BLaER1 treated with 17β-estradiol and CSF1 and Interleukin-3, amounts not matched to agents 10 nM and 100 nM (cell line): Measurements from ENCODE around the gene MRPL4.
A peak's percentile ranks its signal among the peaks of the same experiment; 100 is the strongest.

Experiments
- H3K27ac ChIP-seq, 11 experiments: shearing (Covaris generic); formaldehyde crosslinking; 2 replicates each; pipeline ENCODE4 v1.8.1; 2022
- H3K27me3 ChIP-seq, 11 experiments: shearing (Covaris generic); formaldehyde crosslinking; 2 replicates each; pipeline ENCODE4 v1.8.1; 2022
- H3K36me3 ChIP-seq, 11 experiments: shearing (Covaris generic); formaldehyde crosslinking; 2 replicates each; pipeline ENCODE4 v1.8.1; 2022
- H3K4me1 ChIP-seq, 10 experiments: shearing (Covaris generic); formaldehyde crosslinking; 2 replicates each; pipeline ENCODE4 v1.8.1; 2022
- H3K4me2 ChIP-seq, 11 experiments: shearing (Covaris generic); formaldehyde crosslinking; 2 replicates each; pipeline ENCODE4 v1.8.1; 2022
- H3K4me3 ChIP-seq, 10 experiments: shearing (Covaris generic); formaldehyde crosslinking; 2 replicates each; pipeline ENCODE4 v1.8.1; 2022
- H3K9ac ChIP-seq, 11 experiments: shearing (Covaris generic); formaldehyde crosslinking; 2 replicates each; pipeline ENCODE4 v1.8.1; 2022
- H3K9me3 ChIP-seq, 11 experiments: shearing (Covaris generic); formaldehyde crosslinking; replicated peaks in 1 of 11; 2 replicates each; pipeline ENCODE4 v1.8.1; 2022
- H4K20me1 ChIP-seq, 11 experiments: shearing (Covaris generic); formaldehyde crosslinking; 2 replicates each; pipeline ENCODE4 v1.8.1; 2022
- Cebpa-rat ChIP-seq, 11 experiments: shearing (Covaris generic); IDR thresholded peaks; 2 replicates each; pipeline ENCODE4 v1.8.1; 2022

The MRPL4 gene

GRCh38 chr19:10226021-10226375 lies 26.0 kb upstream of the MRPL4 start:
- H4K20me1 ChIP-seq: peaks cover 4 to 88% (median 50%) of the 10 kb centered on the region in 11 experiments; a peak in 17 of 22 replicates
- peaks cover 10 to 57% (median 31%) of the 10 kb centered on the region in 11 experiments; a peak in 21 of 22 replicates for H3K36me3 ChIP-seq
- no peaks in the 10 kb centered on the region for H3K9me3 ChIP-seq
- no peaks in the 10 kb centered on the region for H3K27me3 ChIP-seq
- no peak overlapping the region for H3K4me3 ChIP-seq
- no peak for TF ChIP-seq Cebpa-rat (IDR thresholded peaks at IDR 0.05)
- peak overlapping the region in 3 of 11 experiments; percentile 15 to 44 (median 43); a peak in 5 of 22 replicates for H3K4me2 ChIP-seq
- peak overlapping the region in 2 of 11 experiments; percentile 16 to 32; a peak in 3 of 22 replicates for H3K27ac ChIP-seq
- H3K9ac ChIP-seq: peak overlapping the region in 4 of 11 experiments; percentile 7 to 44 (median 20); a peak in 4 of 22 replicates
- H3K4me1 ChIP-seq: peaks cover 45 to 82% (median 67%) of the 10 kb centered on the region in 10 experiments

- Histone ChIP-seq H3K4me1 (peaks cover 44 to 78% (median 64%) of the 10 kb centered on the region in 10 experiments), H4K20me1 (peaks cover 4 to 83% (median 50%) of the 10 kb centered on the region in 11 experiments; a peak in 17 of 22 replicates), H3K9me3 (no peaks in the 10 kb centered on the region), H3K4me3 (no peak overlapping the region), H3K9ac (peak overlapping the region in 3 of 11 experiments; percentile 7 to 44 (median 24); a peak in 4 of 22 replicates), H3K4me2 (peak overlapping the region in 4 of 11 experiments; percentile 15 to 44 (median 41); a peak in 6 of 22 replicates), H3K27ac (peak overlapping the region in 2 of 11 experiments; percentile 16 to 32; a peak in 3 of 22 replicates), H3K27me3 (no peaks in the 10 kb centered on the region), H3K36me3 (peaks cover 10 to 52% (median 26%) of the 10 kb centered on the region in 11 experiments; a peak in 21 of 22 replicates)
- no peak for TF ChIP-seq Cebpa-rat (IDR thresholded peaks at IDR 0.05)
Measured at GRCh38 chr19:10226376-10227025, 25.5 kb upstream of the MRPL4 start.

GRCh38 chr19:10227026-10227971 lies 24.7 kb upstream of the MRPL4 start:
- Histone ChIP-seq H3K4me2 (peak overlapping the region; percentile 29 to 100 (median 97); a peak in 19 of 22 replicates), H3K9me3 (no peaks in the 10 kb centered on the region), H3K4me1 (peaks cover 48 to 78% (median 63%) of the 10 kb centered on the region in 10 experiments), H3K27ac (peak overlapping the region in 7 of 11 experiments; percentile 21 to 91 (median 48); a peak in 9 of 22 replicates), H3K27me3 (no peaks in the 10 kb centered on the region), H3K4me3 (no peak overlapping the region), H3K9ac (peak overlapping the region in 4 of 11 experiments; percentile 10 to 55 (median 18); a peak in 1 of 22 replicates), H4K20me1 (peaks cover 4 to 75% (median 50%) of the 10 kb centered on the region in 11 experiments; a peak in 17 of 22 replicates), H3K36me3 (peaks cover 10 to 44% (median 22%) of the 10 kb centered on the region in 11 experiments; a peak in 21 of 22 replicates)
- no peak for TF ChIP-seq Cebpa-rat (IDR thresholded peaks at IDR 0.05)

GRCh38 chr19:10228393-10228792 lies 23.6 kb upstream of the MRPL4 start:
- peak overlapping the region; percentile 31 to 91 (median 53); a peak in 20 of 22 replicates for H3K27ac ChIP-seq
- H3K27me3 ChIP-seq: no peaks in the 10 kb centered on the region
- peaks cover 47 to 74% (median 62%) of the 10 kb centered on the region in 10 experiments for H3K4me1 ChIP-seq
- no peaks in the 10 kb centered on the region for H3K9me3 ChIP-seq
- H3K36me3 ChIP-seq: peaks cover 10 to 35% (median 21%) of the 10 kb centered on the region in 11 experiments; a peak in 21 of 22 replicates
- H4K20me1 ChIP-seq: peaks cover 4 to 64% (median 49%) of the 10 kb centered on the region in 11 experiments; a peak in 17 of 22 replicates
- peak overlapping the region in 2 of 10 experiments; percentile 87 to 91; a peak in 5 of 20 replicates for H3K4me3 ChIP-seq
- H3K4me2 ChIP-seq: peak overlapping the region; percentile 93 to 100 (median 97)
- TF ChIP-seq Cebpa-rat (IDR thresholded peaks at IDR 0.05): no peak
- H3K9ac ChIP-seq: peak overlapping the region; percentile 5 to 98 (median 45); a peak in 13 of 22 replicates

GRCh38 chr19:10228920-10229319 lies 23.1 kb upstream of the MRPL4 start:
- H4K20me1 ChIP-seq: peaks cover 4 to 60% (median 47%) of the 10 kb centered on the region in 11 experiments; a peak in 17 of 22 replicates
- peak overlapping the region; percentile 93 to 100 (median 97) for H3K4me2 ChIP-seq
- peaks cover 48 to 76% (median 63%) of the 10 kb centered on the region in 10 experiments for H3K4me1 ChIP-seq
- peaks cover 8 to 30% (median 16%) of the 10 kb centered on the region in 11 experiments; a peak in 21 of 22 replicates for H3K36me3 ChIP-seq
- H3K9me3 ChIP-seq: no peaks in the 10 kb centered on the region
- H3K9ac ChIP-seq: peak overlapping the region; percentile 5 to 98 (median 46); a peak in 14 of 22 replicates
- peak overlapping the region in 5 of 10 experiments; percentile 37 to 99 (median 91); a peak in 8 of 20 replicates for H3K4me3 ChIP-seq
- H3K27me3 ChIP-seq: no peaks in the 10 kb centered on the region
- no peak for TF ChIP-seq Cebpa-rat (IDR thresholded peaks at IDR 0.05)
- peak overlapping the region; percentile 31 to 91 (median 53); a peak in 20 of 22 replicates for H3K27ac ChIP-seq

GRCh38 chr19:10230173-10230860 lies 21.7 kb upstream of the MRPL4 start:
- Histone ChIP-seq H3K36me3 (peaks cover 0 to 17% (median 4%) of the 10 kb centered on the region in 11 experiments; a peak in 6 of 22 replicates), H3K27me3 (no peaks in the 10 kb centered on the region), H4K20me1 (peaks cover 0 to 46% (median 34%) of the 10 kb centered on the region in 11 experiments; a peak in 16 of 22 replicates), H3K9me3 (no peaks in the 10 kb centered on the region), H3K4me3 (peak overlapping the region; percentile 83 to 99 (median 92)), H3K4me1 (peaks cover 47 to 81% (median 75%) of the 10 kb centered on the region in 10 experiments), H3K27ac (peak overlapping the region; percentile 83 to 93 (median 89)), H3K4me2 (peak overlapping the region; percentile 93 to 100 (median 97)), H3K9ac (peak overlapping the region; percentile 84 to 98 (median 92))
- no peak for TF ChIP-seq Cebpa-rat (IDR thresholded peaks at IDR 0.05)

- peak within 1 kb of the TSS; percentile 83 to 93 (median 89) for H3K27ac ChIP-seq
- peak within 1 kb of the TSS; percentile 84 to 98 (median 92) for H3K9ac ChIP-seq
- peaks cover 0 to 39% (median 29%) of the 10 kb centered on the region in 11 experiments; a peak in 14 of 22 replicates for H4K20me1 ChIP-seq
- no peaks in the 10 kb centered on the region for H3K27me3 ChIP-seq
- H3K4me2 ChIP-seq: peak within 1 kb of the TSS; percentile 93 to 100 (median 97)
- peaks cover 47 to 87% (median 80%) of the 10 kb centered on the region in 10 experiments for H3K4me1 ChIP-seq
- TF ChIP-seq Cebpa-rat (IDR thresholded peaks at IDR 0.05): no peak
- H3K36me3 ChIP-seq: peaks cover 0 to 10% (median 3%) of the 10 kb centered on the region in 11 experiments; a peak in 4 of 22 replicates
- H3K4me3 ChIP-seq: peak within 1 kb of the TSS; percentile 83 to 99 (median 92)
- no peaks in the 10 kb centered on the region for H3K9me3 ChIP-seq
Measured at GRCh38 chr19:10230861-10231611, 21.0 kb upstream of the MRPL4 start, which contains the start of gene S1PR2. S1PR2 (minus strand) TSS chr19:10231331; CDS start chr19:10224905, 6,426 bp downstream.
